Stomach (tissue), 9 donors: ENCODE data around the gene RBMX. TPM values are rescaled to one million over a fixed set of nuclear protein-coding genes. Genes with fewer than 3 reads are reported as not detected.
"Not testable (repeated sequence)": the region's sequence is repeated elsewhere in the genome, so short reads cannot be mapped to it uniquely, and the experiment has no call there.

Source experiments
- DNase-seq, 2 donors: peaks; one replicate each; pipeline versions ENCODE4 v3.0.0 to v3.0.0-alpha.2; 2013 to 2019
- H3K27ac ChIP-seq, 5 donors: fragments of 200-600 bp in 4 of 5; sonication (generic) in 4 of 5; one replicate each; pipeline ENCODE4 v1.5.1; 2013 to 2019; ENCODE audit warnings: mild to moderate bottlenecking in 1 of 5, moderate library complexity in 1 of 5
- H3K27me3 ChIP-seq, 3 donors: fragments of 200-600 bp; sonication (generic); one replicate each; pipeline ENCODE4 v1.5.1; 2017 to 2019; ENCODE audit warnings: mixed run types in 1 of 3
- H3K36me3 ChIP-seq, 4 donors: fragments of 200-600 bp; sonication (generic); 1 replicate in 3 of 4; 2 replicates in 1 of 4; pipeline ENCODE4 v1.5.1; 2016 to 2019
- H3K4me1 ChIP-seq, 4 donors: fragments of 200-600 bp; sonication (generic); one replicate each; pipeline ENCODE4 v1.5.1; 2016 to 2019
- H3K4me3 ChIP-seq, 4 donors: fragments of 200-600 bp; sonication (generic) in 3 of 4; one replicate each; pipeline ENCODE4 v1.5.1; 2016 to 2019; ENCODE audit warnings: mild to moderate bottlenecking in 1 of 4
- H3K9me3 ChIP-seq, 4 donors: fragments of 200-600 bp; sonication (generic); one replicate each; pipeline ENCODE4 v1.5.1; 2016 to 2019
- CTCF ChIP-seq, 7 experiments: fragments of 450-650 bp in 4 of 7; fragments of 200-600 bp in 3 of 7; sonication (generic) in 3 of 7; IDR thresholded peaks; one replicate each; pipeline ENCODE4 v1.5.1; 2016 to 2019; ENCODE audit warnings: antibody characterized with exemption in 7 of 7, control low read depth in 2 of 7, mild to moderate bottlenecking in 1 of 7
- EP300 ChIP-seq: sonication (generic); formaldehyde crosslinking; IDR thresholded peaks from one replicate; pipeline ENCODE4 v1.6.1; 2017; ENCODE audit warnings: antibody characterized with exemption
- POLR2A ChIP-seq, 4 donors: fragments of 450-650 bp; IDR thresholded peaks; one replicate each; pipeline ENCODE4 v1.6.1; 2016; ENCODE audit warnings: antibody characterized with exemption in 4 of 4, control low read depth in 2 of 4, mild to moderate bottlenecking in 1 of 4, moderate library complexity in 1 of 4
- POLR2AphosphoS5 ChIP-seq, 3 donors: sonication (generic); formaldehyde crosslinking; IDR thresholded peaks; one replicate each; pipeline ENCODE4 v1.6.1; 2016; ENCODE audit warnings: antibody characterized with exemption in 3 of 3
- WGBS, 5 donors: extraction: QIAGEN DNeasy Blood & Tissue Kit in 3 of 5; methylation state at CpG; one replicate each; pipeline versions ENCODE4 v1.1.5 to v1.1.7; 2013 to 2018; 5-methylcytosine and 5-hydroxymethylcytosine counted together
- intact Hi-C: fragments of 100-400 bp; cut with DNase I; formaldehyde crosslinking; loops from one replicate; pipeline ENCODE4 v1.15.1; 2023; ENCODE audit warnings: low total_unique reads
- polyA plus RNA-seq, 3 donors: library from polyadenylated mRNA; stranded (reverse); fragments of 200-250 nt; gene quantifications; one replicate each; pipeline ENCODE4 v1.2.3, GENCODE V29; 2013
- total RNA-seq, 5 donors: library from RNA; depleted of rRNA; stranded (reverse); fragments of >200 nt; gene quantifications; one replicate each; pipeline versions ENCODE4 v1.1.0 to v1.2.3, GENCODE V29; 2014 to 2016
- donor health status: healthy with polysubstance abuse.
- donor health status: Bipolar disorder and iron deficiency.
- donor health status: healthy.

The RBMX gene
- total and polyA plus RNA-seq, 8 donors, result 68.1 to 245 (median 124) TPM

- no peaks in the 10 kb centered on the region for H3K36me3 ChIP-seq
- H3K9me3 ChIP-seq, result no peaks in the 10 kb centered on the region
- H3K27me3 ChIP-seq, result no peaks in the 10 kb centered on the region
- TF ChIP-seq POLR2A (IDR thresholded peaks at IDR 0.05) (no peak), EP300 (no peak), CTCF (IDR thresholded peaks at IDR 0.05) (no peak)
- intact Hi-C loops, result no loop called here
- no peak for DNase-seq
- no peaks in the 10 kb centered on the region for H3K4me1 ChIP-seq
- 87 to 99% (median 96%) methylated on average over 6 to 7 of the region's 7 CpGs for WGBS, 5 donors
- H3K27ac ChIP-seq, result no peak overlapping the region
- H3K4me3 ChIP-seq, result no peak overlapping the region
These were observed 8.7 kb upstream of the RBMX start for GRCh38 chrX:136889269-136889668.

GRCh38 chrX:136880003-136880451 is 498 bp downstream of the RBMX start:
- 0 to 45% (median 5%) methylated on average over 17 to 32 of the region's 32 CpGs for WGBS, 5 donors
- peaks cover 0 to 13% (median 9%) of the 10 kb centered on the region in 4 donors for H3K4me1 ChIP-seq
- DNase-seq, result peak in 1 of 2 donors; percentile 62
- no peaks in the 10 kb centered on the region for H3K9me3 ChIP-seq
- H3K27ac ChIP-seq, result peak overlapping the region; percentile 87 to 96 (median 93)
- peaks cover 21 to 37% (median 31%) of the 10 kb centered on the region in 4 donors for H3K36me3 ChIP-seq
- intact Hi-C loops, result no loop called here
- peak overlapping the region; percentile 57 to 76 (median 65) for H3K4me3 ChIP-seq
- no peaks in the 10 kb centered on the region for H3K27me3 ChIP-seq
- TF ChIP-seq CTCF (IDR thresholded peaks at IDR 0.05) (no peak), POLR2A (IDR thresholded peaks at IDR 0.05) (no peak), EP300 (no peak), POLR2AphosphoS5 (IDR thresholded peaks at IDR 0.05) (no peak)

GRCh38 chrX:136879001-136879687 is 1.4 kb downstream of the RBMX start:
- Histone ChIP-seq H3K27me3 (no peaks in the 10 kb centered on the region), H3K27ac (peak overlapping the region in 4 of 5 donors; percentile 92 to 96 (median 93)), H3K4me1 (peaks cover 0 to 18% (median 9%) of the 10 kb centered on the region in 4 donors), H3K36me3 (peaks cover 23 to 46% (median 40%) of the 10 kb centered on the region in 4 donors), H3K9me3 (no peaks in the 10 kb centered on the region), H3K4me3 (peak overlapping the region; percentile 57 to 76 (median 65))
- intact Hi-C loops, result no loop called here
- peak in 1 of 2 donors; percentile 34 for DNase-seq
- 3 to 41% (median 14%) methylated on average over 10 of the region's 10 CpGs for WGBS, 5 donors
- TF ChIP-seq POLR2A (IDR thresholded peaks at IDR 0.05) (no peak), EP300 (no peak), CTCF (IDR thresholded peaks at IDR 0.05) (no peak), POLR2AphosphoS5 (IDR thresholded peaks at IDR 0.05) (no peak)

- Histone ChIP-seq H3K27ac (peak overlapping the region in 1 of 5 donors; percentile 93), H3K27me3 (no peaks in the 10 kb centered on the region), H3K4me3 (peak overlapping the region; percentile 57 to 76 (median 65)), H3K9me3 (no peaks in the 10 kb centered on the region), H3K36me3 (peaks cover 25 to 52% (median 46%) of the 10 kb centered on the region in 4 donors), H3K4me1 (peaks cover 0 to 20% (median 9%) of the 10 kb centered on the region in 4 donors)
- DNase-seq, result no peak
- TF ChIP-seq CTCF (IDR thresholded peaks at IDR 0.05), result no peak
- no peak for TF ChIP-seq POLR2AphosphoS5 (IDR thresholded peaks at IDR 0.05)
- TF ChIP-seq POLR2A (IDR thresholded peaks at IDR 0.05), result no peak
- no peak for TF ChIP-seq EP300
- intact Hi-C loops, result no loop called here
- WGBS, 5 donors, result 23 to 68% (median 47%) methylated on average over 4 to 11 of the region's 11 CpGs
These were observed 2.1 kb downstream of the RBMX start for GRCh38 chrX:136878423-136878822.

- 67 to 78% (median 73%) methylated on average over 15 of the region's 15 CpGs for WGBS, 5 donors
- Histone ChIP-seq H3K4me1 (peaks cover 0 to 29% (median 9%) of the 10 kb centered on the region in 4 donors), H3K36me3 (peaks cover 30 to 85% (median 83%) of the 10 kb centered on the region in 4 donors)
- DNase-seq, intact Hi-C loops, H3K27me3 ChIP-seq, H3K27ac ChIP-seq, H3K9me3 ChIP-seq, H3K4me3 ChIP-seq: not testable (repeated sequence)
These were observed 6.4 kb downstream of the RBMX start for GRCh38 chrX:136874114-136874513.

- peaks cover 30 to 94% (median 89%) of the 10 kb centered on the region in 4 donors for H3K36me3 ChIP-seq
- H3K9me3 ChIP-seq, DNase-seq, intact Hi-C loops, H3K27ac ChIP-seq, H3K4me3 ChIP-seq, H3K27me3 ChIP-seq: not testable (repeated sequence)
- WGBS, 5 donors, result 79 to 85% (median 83%) methylated on average over 2 of the region's 2 CpGs
- peaks cover 0 to 26% (median 2%) of the 10 kb centered on the region in 4 donors for H3K4me1 ChIP-seq
These were observed 7.3 kb downstream of the RBMX start for GRCh38 chrX:136873210-136873609.
